ENCODE data around the gene C16orf96. TPM values are rescaled to one million over a fixed set of nuclear protein-coding genes. Genes with fewer than 3 reads are reported as not detected.

Gene C16orf96
- total and polyA plus RNA-seq, 2 of the 13 experiments (the other 11 are each of a cell fraction or from before 2014, with no cell fraction given), result 0.03 TPM; not detected in 1

DNA sequence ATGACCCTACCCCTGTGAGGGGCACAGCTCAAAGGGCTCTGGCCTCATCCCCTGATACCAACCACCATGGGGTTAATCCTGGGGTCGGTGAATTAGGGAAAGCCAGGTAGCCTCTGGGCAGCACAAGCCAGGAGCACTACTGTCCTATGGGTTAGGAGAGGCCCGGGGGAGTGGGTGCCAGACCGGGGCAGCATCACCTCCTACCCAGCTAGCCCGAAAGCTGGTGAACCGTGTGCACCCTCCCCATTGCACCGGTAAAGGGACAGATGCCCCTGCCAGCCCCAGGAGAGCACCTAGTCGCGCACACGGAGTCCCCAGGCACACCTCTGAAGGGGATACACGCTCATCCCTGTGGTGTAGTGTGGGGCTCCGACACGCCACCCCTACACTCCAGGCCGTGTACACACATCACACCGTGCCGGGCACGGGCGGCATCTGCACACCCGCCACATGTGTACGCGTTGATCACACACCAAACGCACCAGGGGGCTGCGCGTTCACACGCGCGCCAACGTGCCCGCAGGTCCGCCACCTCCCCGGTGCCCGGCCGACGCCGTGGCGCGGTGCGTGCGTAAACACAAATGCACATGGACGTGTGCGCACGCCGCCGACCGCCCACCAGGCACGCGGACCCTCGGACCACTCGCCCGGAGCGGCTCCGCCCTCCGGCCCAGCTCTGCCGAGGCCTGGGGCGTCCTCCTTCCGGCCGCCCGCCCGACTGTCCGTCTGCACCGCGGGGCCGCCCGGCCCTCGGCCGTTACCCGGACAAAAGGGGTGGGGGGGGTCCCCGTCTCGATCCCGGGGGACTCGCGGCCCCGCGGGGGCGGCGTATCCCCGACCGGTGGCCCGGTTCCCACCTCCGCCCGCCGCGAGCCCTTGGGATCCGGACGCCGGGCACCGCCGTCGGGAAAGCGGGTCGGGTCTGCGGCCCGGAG lies 57.8 kb downstream of the C16orf96 start (continued):
- TF ChIP-seq, protein P1, sequence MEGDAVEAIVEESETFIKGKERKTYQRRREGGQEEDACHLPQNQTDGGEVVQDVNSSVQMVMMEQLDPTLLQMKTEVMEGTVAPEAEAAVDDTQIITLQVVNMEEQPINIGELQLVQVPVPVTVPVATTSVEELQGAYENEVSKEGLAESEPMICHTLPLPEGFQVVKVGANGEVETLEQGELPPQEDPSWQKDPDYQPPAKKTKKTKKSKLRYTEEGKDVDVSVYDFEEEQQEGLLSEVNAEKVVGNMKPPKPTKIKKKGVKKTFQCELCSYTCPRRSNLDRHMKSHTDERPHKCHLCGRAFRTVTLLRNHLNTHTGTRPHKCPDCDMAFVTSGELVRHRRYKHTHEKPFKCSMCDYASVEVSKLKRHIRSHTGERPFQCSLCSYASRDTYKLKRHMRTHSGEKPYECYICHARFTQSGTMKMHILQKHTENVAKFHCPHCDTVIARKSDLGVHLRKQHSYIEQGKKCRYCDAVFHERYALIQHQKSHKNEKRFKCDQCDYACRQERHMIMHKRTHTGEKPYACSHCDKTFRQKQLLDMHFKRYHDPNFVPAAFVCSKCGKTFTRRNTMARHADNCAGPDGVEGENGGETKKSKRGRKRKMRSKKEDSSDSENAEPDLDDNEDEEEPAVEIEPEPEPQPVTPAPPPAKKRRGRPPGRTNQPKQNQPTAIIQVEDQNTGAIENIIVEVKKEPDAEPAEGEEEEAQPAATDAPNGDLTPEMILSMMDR (CRISPR knock-in tag; IDR thresholded peaks at IDR 0.05), result peak; percentile 15; the same call in 1 of the 2 replicates
- TF ChIP-seq, protein P2, sequence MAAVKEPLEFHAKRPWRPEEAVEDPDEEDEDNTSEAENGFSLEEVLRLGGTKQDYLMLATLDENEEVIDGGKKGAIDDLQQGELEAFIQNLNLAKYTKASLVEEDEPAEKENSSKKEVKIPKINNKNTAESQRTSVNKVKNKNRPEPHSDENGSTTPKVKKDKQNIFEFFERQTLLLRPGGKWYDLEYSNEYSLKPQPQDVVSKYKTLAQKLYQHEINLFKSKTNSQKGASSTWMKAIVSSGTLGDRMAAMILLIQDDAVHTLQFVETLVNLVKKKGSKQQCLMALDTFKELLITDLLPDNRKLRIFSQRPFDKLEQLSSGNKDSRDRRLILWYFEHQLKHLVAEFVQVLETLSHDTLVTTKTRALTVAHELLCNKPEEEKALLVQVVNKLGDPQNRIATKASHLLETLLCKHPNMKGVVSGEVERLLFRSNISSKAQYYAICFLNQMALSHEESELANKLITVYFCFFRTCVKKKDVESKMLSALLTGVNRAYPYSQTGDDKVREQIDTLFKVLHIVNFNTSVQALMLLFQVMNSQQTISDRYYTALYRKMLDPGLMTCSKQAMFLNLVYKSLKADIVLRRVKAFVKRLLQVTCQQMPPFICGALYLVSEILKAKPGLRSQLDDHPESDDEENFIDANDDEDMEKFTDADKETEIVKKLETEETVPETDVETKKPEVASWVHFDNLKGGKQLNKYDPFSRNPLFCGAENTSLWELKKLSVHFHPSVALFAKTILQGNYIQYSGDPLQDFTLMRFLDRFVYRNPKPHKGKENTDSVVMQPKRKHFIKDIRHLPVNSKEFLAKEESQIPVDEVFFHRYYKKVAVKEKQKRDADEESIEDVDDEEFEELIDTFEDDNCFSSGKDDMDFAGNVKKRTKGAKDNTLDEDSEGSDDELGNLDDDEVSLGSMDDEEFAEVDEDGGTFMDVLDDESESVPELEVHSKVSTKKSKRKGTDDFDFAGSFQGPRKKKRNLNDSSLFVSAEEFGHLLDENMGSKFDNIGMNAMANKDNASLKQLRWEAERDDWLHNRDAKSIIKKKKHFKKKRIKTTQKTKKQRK (IDR thresholded peaks at IDR 0.05; ENCODE audit: low read length), result no peak
- TF ChIP-seq POLR2A (IDR thresholded peaks at IDR 0.05; ENCODE audit: insufficient read depth in 1 of 2, low read depth in 2 of 2, low read length in 2 of 2), result 0 out of 4 replicates have a peak, but pooled peaks of 1 of the 2 experiments have one; percentile 43
- TF ChIP-seq FOXK1 (CRISPR knock-in tag; IDR thresholded peaks at IDR 0.05; ENCODE audit: borderline replicate concordance, low read depth), result peak; percentile 39; the same call in 1 of the 2 replicates
- TF ChIP-seq, protein P3, sequence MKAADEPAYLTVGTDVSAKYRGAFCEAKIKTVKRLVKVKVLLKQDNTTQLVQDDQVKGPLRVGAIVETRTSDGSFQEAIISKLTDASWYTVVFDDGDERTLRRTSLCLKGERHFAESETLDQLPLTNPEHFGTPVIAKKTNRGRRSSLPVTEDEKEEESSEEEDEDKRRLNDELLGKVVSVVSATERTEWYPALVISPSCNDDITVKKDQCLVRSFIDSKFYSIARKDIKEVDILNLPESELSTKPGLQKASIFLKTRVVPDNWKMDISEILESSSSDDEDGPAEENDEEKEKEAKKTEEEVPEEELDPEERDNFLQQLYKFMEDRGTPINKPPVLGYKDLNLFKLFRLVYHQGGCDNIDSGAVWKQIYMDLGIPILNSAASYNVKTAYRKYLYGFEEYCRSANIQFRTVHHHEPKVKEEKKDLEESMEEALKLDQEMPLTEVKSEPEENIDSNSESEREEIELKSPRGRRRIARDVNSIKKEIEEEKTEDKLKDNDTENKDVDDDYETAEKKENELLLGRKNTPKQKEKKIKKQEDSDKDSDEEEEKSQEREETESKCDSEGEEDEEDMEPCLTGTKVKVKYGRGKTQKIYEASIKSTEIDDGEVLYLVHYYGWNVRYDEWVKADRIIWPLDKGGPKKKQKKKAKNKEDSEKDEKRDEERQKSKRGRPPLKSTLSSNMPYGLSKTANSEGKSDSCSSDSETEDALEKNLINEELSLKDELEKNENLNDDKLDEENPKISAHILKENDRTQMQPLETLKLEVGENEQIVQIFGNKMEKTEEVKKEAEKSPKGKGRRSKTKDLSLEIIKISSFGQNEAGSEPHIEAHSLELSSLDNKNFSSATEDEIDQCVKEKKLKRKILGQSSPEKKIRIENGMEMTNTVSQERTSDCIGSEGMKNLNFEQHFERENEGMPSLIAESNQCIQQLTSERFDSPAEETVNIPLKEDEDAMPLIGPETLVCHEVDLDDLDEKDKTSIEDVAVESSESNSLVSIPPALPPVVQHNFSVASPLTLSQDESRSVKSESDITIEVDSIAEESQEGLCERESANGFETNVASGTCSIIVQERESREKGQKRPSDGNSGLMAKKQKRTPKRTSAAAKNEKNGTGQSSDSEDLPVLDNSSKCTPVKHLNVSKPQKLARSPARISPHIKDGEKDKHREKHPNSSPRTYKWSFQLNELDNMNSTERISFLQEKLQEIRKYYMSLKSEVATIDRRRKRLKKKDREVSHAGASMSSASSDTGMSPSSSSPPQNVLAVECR (CRISPR knock-in tag; IDR thresholded peaks at IDR 0.05; ENCODE audit: borderline replicate concordance), result peak; percentile 76
- 0 out of 2 replicates have a peak, but pooled peaks have one; percentile 26 for TF ChIP-seq RNF2 (conservative IDR thresholded peaks at IDR 0.05; ENCODE audit: low read depth)
- TF ChIP-seq, protein P4, sequence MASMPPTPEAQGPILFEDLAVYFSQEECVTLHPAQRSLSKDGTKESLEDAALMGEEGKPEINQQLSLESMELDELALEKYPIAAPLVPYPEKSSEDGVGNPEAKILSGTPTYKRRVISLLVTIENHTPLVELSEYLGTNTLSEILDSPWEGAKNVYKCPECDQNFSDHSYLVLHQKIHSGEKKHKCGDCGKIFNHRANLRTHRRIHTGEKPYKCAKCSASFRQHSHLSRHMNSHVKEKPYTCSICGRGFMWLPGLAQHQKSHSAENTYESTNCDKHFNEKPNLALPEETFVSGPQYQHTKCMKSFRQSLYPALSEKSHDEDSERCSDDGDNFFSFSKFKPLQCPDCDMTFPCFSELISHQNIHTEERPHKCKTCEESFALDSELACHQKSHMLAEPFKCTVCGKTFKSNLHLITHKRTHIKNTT (CRISPR knock-in tag; IDR thresholded peaks at IDR 0.05), result no peak
- TF ChIP-seq ZNF780A (CRISPR knock-in tag; IDR thresholded peaks at IDR 0.05), result 0 out of 2 replicates have a peak, but pooled peaks have one; percentile 61
- TF ChIP-seq, protein P5, sequence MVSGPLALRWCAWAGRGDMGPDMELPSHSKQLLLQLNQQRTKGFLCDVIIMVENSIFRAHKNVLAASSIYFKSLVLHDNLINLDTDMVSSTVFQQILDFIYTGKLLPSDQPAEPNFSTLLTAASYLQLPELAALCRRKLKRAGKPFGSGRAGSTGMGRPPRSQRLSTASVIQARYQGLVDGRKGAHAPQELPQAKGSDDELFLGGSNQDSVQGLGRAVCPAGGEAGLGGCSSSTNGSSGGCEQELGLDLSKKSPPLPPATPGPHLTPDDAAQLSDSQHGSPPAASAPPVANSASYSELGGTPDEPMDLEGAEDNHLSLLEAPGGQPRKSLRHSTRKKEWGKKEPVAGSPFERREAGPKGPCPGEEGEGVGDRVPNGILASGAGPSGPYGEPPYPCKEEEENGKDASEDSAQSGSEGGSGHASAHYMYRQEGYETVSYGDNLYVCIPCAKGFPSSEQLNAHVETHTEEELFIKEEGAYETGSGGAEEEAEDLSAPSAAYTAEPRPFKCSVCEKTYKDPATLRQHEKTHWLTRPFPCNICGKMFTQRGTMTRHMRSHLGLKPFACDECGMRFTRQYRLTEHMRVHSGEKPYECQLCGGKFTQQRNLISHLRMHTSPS (CRISPR knock-in tag; IDR thresholded peaks at IDR 0.05; ENCODE audit: low read depth), result peak; percentile 60; the same call in 1 of the 2 replicates
- TF ChIP-seq ZFY (CRISPR knock-in tag; IDR thresholded peaks at IDR 0.05), result 0 out of 2 replicates have a peak, but pooled peaks have one; percentile 15
- no peak for TF ChIP-seq SYNCRIP (IDR thresholded peaks at IDR 0.05; ENCODE audit: insufficient read depth, low read depth, low read length)

Data from HepG2 (cell line).